ENCODE measurements around the gene SEMA5B.

Gene SEMA5B

GRCh38 chr3:122966045-122966444 is 61.5 kb downstream of the SEMA5B start:
- DNase-seq (ENCODE audit: low read depth) = no peak
- no peak for TF ChIP-seq CTCF (IDR thresholded peaks at IDR 0.05; ENCODE audit: control insufficient read depth, insufficient read depth, low read depth, low read length, missing control alignments)
- no peak overlapping the region for H3K4me3 ChIP-seq (ENCODE audit: control insufficient read depth, low read depth, low read length)

GRCh38 chr3:122964811-122965210 is 62.8 kb downstream of the SEMA5B start:
- H3K4me3 ChIP-seq (ENCODE audit: control insufficient read depth, low read depth, low read length) = no peak overlapping the region
- no peak for TF ChIP-seq CTCF (IDR thresholded peaks at IDR 0.05; ENCODE audit: control insufficient read depth, insufficient read depth, low read depth, low read length, missing control alignments)
- no peak for DNase-seq (ENCODE audit: low read depth)

- TF ChIP-seq CTCF (IDR thresholded peaks at IDR 0.05; ENCODE audit: control insufficient read depth, insufficient read depth, low read depth, low read length, missing control alignments) = no peak
- no peak for DNase-seq (ENCODE audit: low read depth)
- H3K4me3 ChIP-seq (ENCODE audit: control insufficient read depth, low read depth, low read length) = no peak overlapping the region
Observed at GRCh38 chr3:122962149-122962548, 65.4 kb downstream of the SEMA5B start.

- no peak for DNase-seq (ENCODE audit: low read depth)
- no peak for TF ChIP-seq CTCF (IDR thresholded peaks at IDR 0.05; ENCODE audit: control insufficient read depth, insufficient read depth, low read depth, low read length, missing control alignments)
- H3K4me3 ChIP-seq (ENCODE audit: control insufficient read depth, low read depth, low read length) = no peak overlapping the region
Observed at GRCh38 chr3:122961146-122961545, 66.4 kb downstream of the SEMA5B start.

GRCh38 chr3:122960652-122961051 is 66.9 kb downstream of the SEMA5B start:
- H3K4me3 ChIP-seq (ENCODE audit: control insufficient read depth, low read depth, low read length) = no peak overlapping the region
- TF ChIP-seq CTCF (IDR thresholded peaks at IDR 0.05; ENCODE audit: control insufficient read depth, insufficient read depth, low read depth, low read length, missing control alignments) = no peak

GRCh38 chr3:122959339-122959738 is 68.2 kb downstream of the SEMA5B start:
- H3K4me3 ChIP-seq (ENCODE audit: control insufficient read depth, low read depth, low read length) = no peak overlapping the region
- DNase-seq (ENCODE audit: low read depth) = no peak
- TF ChIP-seq CTCF (IDR thresholded peaks at IDR 0.05; ENCODE audit: control insufficient read depth, insufficient read depth, low read depth, low read length, missing control alignments) = no peak

More at GRCh38 chr3:122960652-122961051, 66.9 kb downstream of the SEMA5B start:
- no peak for DNase-seq (ENCODE audit: low read depth)
